GM12875 (cell line): ENCODE measurements around the gene DYNC1LI1.

Experiments
- H3K4me3 ChIP-seq: one replicate; pipeline ENCODE4 v1.5.1; 2011; ENCODE audit warnings: low read depth, low read length, control low read depth
- TF ChIP-seq, protein P1 (sequence below): IDR thresholded peaks from 2 replicates; pipeline ENCODE4 v1.5.1; 2011; ENCODE audit warnings: low read depth, mild to moderate bottlenecking, control low read depth, inconsistent platforms, low read length, moderate library complexity, borderline replicate concordance; ENCODE audit not compliant: insufficient read depth

The DYNC1LI1 gene

DNA sequence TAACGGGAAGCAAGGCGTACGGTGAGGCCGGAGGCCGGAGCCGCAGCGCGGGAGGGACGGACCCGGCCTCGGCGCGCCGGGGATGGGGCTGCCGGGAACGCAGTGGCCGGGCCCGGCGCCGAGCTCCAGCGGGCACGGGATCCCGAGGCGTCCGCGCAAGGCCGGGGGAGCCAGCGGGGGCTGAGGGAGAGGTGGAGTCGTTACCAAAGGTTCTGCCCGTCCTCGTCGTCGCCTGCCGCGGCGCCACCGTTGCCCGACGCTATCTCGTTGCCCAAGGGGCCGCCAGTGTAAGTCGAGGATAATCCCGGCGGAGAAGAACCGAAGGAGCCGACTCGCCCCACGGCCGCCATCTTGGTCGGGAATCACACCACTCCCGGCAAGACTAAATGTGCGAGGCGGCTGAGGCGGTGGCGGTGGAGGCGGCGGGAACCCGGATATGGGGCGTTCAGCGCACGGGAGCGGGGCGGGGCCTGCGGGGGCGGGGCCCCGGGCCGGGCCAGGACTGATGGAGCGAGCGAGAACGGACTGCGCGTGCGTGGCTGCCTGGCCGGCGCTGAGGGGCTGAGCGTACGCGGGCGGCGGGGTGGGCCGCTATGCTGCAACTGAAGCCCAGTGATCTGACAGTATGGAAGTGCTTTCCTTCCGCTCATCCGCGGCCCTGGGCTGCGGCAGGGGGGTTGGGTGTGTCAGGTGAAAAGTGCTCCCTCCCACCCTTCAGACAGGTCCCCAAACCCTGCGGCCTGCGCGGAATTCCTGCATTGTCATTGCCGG, at the start of gene DYNC1LI1:
DYNC1LI1 (minus strand) TSS at position 438 of the 771 bp plus-strand sequence; CDS start at position 350, 88 bp downstream.
- TF ChIP-seq, protein P1, sequence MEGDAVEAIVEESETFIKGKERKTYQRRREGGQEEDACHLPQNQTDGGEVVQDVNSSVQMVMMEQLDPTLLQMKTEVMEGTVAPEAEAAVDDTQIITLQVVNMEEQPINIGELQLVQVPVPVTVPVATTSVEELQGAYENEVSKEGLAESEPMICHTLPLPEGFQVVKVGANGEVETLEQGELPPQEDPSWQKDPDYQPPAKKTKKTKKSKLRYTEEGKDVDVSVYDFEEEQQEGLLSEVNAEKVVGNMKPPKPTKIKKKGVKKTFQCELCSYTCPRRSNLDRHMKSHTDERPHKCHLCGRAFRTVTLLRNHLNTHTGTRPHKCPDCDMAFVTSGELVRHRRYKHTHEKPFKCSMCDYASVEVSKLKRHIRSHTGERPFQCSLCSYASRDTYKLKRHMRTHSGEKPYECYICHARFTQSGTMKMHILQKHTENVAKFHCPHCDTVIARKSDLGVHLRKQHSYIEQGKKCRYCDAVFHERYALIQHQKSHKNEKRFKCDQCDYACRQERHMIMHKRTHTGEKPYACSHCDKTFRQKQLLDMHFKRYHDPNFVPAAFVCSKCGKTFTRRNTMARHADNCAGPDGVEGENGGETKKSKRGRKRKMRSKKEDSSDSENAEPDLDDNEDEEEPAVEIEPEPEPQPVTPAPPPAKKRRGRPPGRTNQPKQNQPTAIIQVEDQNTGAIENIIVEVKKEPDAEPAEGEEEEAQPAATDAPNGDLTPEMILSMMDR = no peak
- H3K4me3 ChIP-seq = peak within 1 kb of the TSS; percentile 96

DNA sequence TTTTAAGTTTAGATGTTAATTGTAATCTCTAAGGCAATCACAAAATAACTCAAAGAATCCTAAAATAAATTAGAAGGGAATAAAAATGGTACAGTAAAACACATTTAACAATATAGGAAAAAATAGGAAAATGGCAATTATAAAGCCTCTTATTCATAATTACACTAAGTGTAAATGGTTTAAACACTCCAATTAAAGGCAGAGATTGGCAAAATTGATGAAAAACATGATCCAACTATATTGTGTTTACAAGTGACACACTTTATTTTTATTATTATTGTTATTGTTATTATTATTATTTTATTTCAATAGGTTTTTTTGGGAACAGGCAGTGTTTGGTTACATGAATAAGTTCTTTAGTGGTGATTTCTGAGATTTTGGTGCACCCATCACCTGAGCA, 48.7 kb upstream of the DYNC1LI1 start:
- no peak overlapping the region for H3K4me3 ChIP-seq
- TF ChIP-seq, protein P1 = no peak

DNA sequence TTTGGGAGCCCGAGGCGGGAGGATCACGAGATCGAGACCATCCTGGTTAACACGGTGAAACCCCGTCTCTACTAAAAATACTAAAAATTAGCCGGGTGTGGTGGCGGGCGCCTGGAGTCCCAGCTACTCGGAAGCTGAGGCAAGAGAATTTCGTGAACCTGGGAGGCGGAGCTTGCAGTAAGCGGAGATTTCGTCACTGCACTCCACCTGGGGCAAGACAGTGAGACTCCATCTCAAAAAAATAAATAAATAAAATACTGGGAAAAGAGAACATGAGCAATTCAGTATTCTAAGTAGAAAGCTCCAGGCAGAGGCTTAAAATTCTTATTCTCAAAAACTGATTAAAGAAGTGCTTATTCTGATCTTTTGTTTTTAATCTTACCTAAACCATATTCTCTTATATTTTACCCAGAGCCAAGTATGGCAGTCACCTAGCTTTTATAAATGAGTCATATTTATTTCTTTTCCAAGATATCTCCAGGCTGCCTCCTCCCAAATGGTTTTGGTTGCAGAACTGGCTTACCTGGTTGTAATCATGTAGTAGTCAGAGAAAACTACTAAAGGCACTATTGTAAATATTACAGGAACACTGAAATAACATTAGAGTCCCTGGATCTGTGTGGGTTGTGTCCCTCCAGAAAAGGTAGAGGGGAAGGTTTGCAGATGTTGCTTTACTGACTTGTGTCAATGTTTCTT, 45.8 kb upstream of the DYNC1LI1 start:
- H3K4me3 ChIP-seq = no peak overlapping the region
- TF ChIP-seq, protein P1 = no peak

DNA sequence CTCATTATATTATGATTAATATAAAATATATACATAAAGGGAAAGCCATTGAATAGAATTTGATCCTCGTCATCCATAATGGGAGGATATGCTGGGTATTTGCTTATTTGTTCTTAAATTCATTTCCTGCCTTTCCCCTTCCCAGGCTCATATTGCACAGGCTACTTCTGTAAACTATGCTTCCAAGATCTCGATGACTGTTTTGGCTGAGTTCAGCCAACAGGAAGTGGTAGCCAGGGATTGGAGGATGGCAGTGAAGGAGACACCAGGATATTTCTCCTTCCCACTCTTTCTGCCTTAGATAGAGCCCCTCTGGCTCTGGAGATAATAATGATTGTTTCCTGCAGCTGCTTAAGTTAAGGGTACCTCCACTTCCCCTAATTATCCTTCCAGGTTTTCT, 44.3 kb upstream of the DYNC1LI1 start:
- no peak overlapping the region for H3K4me3 ChIP-seq
- TF ChIP-seq, protein P1 = no peak

DNA sequence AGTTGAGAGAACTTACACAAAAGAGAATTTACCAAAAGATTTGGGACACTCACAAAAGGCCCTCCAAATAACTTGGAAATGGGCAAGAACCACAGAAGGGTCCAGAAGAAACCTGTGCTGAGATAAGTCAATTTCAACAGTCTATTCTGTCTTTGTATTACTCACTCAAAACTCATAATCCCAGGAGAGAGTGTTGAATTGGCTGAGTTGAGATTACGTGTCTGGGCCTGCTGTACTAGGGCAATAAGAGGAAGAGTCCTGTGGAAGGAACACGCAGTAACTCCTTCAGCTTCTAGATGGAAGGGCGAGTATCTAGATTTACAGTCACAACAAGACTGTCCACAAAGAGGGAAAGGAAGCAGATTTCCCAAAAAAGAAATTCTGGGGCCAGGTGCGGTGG, 42.5 kb upstream of the DYNC1LI1 start:
- TF ChIP-seq, protein P1 = no peak
- no peak overlapping the region for H3K4me3 ChIP-seq

DNA sequence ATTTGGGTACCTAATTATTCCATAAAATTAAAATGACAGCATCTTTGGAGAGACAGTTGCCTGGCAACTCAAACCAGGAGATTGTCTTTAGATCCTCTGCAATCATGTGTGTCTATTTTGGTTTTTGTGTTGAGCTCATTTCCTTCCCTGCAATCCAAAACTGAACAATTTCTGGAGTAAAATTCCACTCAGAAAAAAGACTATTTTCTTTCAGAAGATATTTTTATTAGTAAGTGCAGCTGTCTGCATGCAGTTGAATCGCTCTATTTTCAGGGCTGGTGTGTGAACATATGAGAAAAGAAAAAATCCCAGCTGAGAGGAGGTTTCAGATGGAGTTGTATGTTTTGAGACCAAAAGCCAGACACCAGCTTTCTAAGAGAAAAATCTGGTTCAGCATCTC, 41.9 kb upstream of the DYNC1LI1 start:
- no peak overlapping the region for H3K4me3 ChIP-seq
- TF ChIP-seq, protein P1 = no peak

DNA sequence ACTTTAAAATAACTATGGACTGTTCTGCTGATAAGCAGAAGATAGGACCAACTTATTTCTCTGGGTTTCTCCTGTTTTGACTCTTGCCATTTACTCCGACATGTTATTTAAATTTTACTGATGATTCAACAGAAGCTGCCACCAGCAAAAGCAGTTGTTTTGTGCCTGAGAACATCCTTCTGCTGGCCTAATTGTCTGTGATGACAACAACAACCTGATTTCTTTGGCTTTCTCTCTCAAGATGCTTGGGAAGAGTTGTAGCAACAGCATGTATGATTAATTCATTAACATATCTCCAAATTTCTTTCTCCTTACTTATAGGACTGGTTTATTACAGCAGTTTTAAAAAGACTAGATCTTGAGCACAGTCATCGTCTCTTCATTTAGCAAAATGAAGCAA, 36.9 kb upstream of the DYNC1LI1 start:
- H3K4me3 ChIP-seq = no peak overlapping the region
- TF ChIP-seq, protein P1 = no peak
